ENCODE results near the gene TNFRSF12A.

Gene TNFRSF12A

DNA sequence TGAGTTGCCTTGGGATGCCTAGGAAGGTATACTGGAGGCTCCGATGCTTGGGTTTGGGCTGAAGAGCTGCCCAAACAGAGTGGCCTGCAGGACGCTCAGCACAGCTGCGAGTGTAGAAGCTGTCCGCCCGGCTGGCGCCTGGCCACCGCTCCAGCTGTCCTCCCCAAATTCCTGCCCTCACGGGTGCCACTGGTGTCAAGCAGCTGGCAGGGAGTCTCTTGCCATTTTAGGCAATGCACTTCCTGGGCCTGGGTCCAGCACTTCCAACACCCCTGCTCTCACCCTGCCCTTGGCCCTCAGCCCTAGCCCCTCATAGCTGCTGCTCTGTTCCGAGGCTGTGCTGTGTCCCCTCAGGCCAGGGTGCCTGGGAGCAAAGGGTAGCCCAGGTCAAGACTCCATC lies 34.7 kb upstream of the TNFRSF12A start:
- peaks cover 0 to 28% (median 19%) of the 10 kb centered on the region in 5 donors for H3K4me1 ChIP-seq (ENCODE audit: control insufficient read depth in 5 of 5, insufficient read depth in 5 of 5, low read length in 5 of 5)
- H3K9me3 ChIP-seq (ENCODE audit: control insufficient read depth in 5 of 5, low read length in 5 of 5): no peaks in the 10 kb centered on the region
- no peaks in the 10 kb centered on the region for H3K36me3 ChIP-seq (ENCODE audit: control insufficient read depth in 5 of 5, insufficient read depth in 5 of 5, low read length in 5 of 5)
- no peak overlapping the region for H3K9ac ChIP-seq (ENCODE audit: low read length in 5 of 5)
- H3K27ac ChIP-seq (ENCODE audit: low read depth, low read length): no peak overlapping the region
- peaks cover 0 to 18% (median 4%) of the 10 kb centered on the region in 5 donors for H3K27me3 ChIP-seq (ENCODE audit: control insufficient read depth in 5 of 5, insufficient read depth in 4 of 5, low read length in 5 of 5)
- no peak overlapping the region for H3K4me3 ChIP-seq (ENCODE audit: low read depth in 1 of 5, low read length in 5 of 5)

DNA sequence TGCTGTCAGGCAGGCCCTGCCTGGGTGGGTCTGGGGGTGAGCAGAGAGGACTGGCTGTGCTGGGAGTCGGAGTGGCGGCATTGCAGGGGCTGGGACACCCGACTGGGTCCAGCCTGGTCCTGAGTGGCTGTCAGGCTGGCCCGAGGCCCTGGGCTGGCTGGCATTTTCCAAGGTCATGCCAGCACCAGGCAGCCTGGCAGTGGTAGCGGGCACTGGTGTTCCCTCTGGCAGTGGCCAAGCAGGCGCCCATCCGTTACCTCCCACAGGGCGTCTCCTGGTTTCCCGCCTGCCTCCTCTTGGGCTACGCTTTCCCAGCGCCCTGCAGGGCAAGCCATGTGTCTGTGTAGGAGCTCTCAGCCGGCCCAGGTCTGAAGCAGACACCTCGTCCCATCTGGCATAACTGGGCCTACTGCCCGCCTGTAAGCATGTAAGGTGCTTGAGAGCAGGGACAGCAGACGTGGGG lies 34.2 kb upstream of the TNFRSF12A start:
- H3K27me3 ChIP-seq (ENCODE audit: control insufficient read depth in 5 of 5, insufficient read depth in 4 of 5, low read length in 5 of 5): peaks cover 0 to 18% (median 4%) of the 10 kb centered on the region in 5 donors
- no peak overlapping the region for H3K4me3 ChIP-seq (ENCODE audit: low read depth in 1 of 5, low read length in 5 of 5)

DNA sequence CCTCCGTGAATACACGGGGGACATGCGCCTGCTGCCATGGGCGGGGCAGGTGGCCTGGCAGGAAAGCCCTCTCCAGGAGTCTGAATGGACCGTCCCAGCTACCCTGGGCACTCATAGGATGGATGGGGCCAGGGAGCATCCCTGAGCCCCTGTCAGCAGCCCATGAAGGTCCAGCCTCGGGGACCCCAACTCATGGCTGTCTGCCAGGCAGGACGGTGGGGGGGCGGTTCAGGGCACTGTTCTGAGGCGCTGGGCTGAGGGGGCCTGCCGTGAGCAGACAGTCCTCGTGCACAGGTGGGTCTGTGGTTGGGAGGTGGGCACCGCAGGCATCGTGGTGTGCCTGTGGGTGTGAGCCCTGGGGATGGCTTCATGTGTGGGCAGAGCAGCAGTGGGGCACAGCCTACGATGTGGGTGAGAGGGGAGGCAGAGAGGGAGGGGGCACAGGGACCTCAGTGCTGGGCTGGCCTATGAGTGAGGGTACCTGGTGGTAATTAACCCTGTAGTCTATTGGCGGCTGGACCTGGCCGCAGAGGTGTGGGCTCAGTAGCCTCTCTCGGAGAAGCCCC lies 33.5 kb upstream of the TNFRSF12A start:
- Histone ChIP-seq H3K4me1 (ENCODE audit: control insufficient read depth in 5 of 5, insufficient read depth in 5 of 5, low read length in 5 of 5) (peaks cover 0 to 22% (median 13%) of the 10 kb centered on the region in 5 donors), H3K9ac (ENCODE audit: low read length in 5 of 5) (no peak overlapping the region), H3K27ac (ENCODE audit: low read depth, low read length) (no peak overlapping the region), H3K9me3 (ENCODE audit: control insufficient read depth in 5 of 5, low read length in 5 of 5) (no peaks in the 10 kb centered on the region), H3K27me3 (ENCODE audit: control insufficient read depth in 5 of 5, insufficient read depth in 4 of 5, low read length in 5 of 5) (peaks cover 0 to 18% (median 4%) of the 10 kb centered on the region in 5 donors), H3K4me3 (ENCODE audit: low read depth in 1 of 5, low read length in 5 of 5) (no peak overlapping the region), H3K36me3 (ENCODE audit: control insufficient read depth in 5 of 5, insufficient read depth in 5 of 5, low read length in 5 of 5) (no peaks in the 10 kb centered on the region)

More for the DNA sequence above, 34.2 kb upstream of the TNFRSF12A start:
- Histone ChIP-seq H3K36me3 (ENCODE audit: control insufficient read depth in 5 of 5, insufficient read depth in 5 of 5, low read length in 5 of 5) (no peaks in the 10 kb centered on the region), H3K4me1 (ENCODE audit: control insufficient read depth in 5 of 5, insufficient read depth in 5 of 5, low read length in 5 of 5) (peaks cover 0 to 23% (median 14%) of the 10 kb centered on the region in 5 donors), H3K9me3 (ENCODE audit: control insufficient read depth in 5 of 5, low read length in 5 of 5) (no peaks in the 10 kb centered on the region), H3K27ac (ENCODE audit: low read depth, low read length) (no peak overlapping the region), H3K9ac (ENCODE audit: low read length in 5 of 5) (peak overlapping the region in 1 of 5 donors; percentile 20)

DNA sequence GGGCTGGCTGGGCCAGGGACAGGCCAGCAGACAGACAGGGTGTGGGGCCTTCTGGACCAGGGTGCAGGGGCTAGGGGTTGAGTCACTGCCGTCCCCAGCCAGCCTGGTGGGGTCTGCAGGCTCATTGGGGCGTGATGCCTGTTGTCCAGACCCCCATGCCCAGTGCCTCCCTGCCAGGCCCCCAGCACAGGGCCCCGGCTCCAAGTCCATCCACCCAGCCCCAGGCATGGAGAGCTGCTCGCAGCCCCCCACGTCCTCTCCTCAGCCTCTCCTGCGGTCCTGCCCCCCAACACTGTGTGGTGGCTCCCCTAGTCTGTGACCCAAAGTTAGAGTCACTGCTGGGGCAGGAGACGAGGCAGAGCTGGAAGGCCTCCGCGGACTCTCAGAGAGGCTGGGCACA lies 32.9 kb upstream of the TNFRSF12A start:
- Histone ChIP-seq H3K9me3 (ENCODE audit: control insufficient read depth in 5 of 5, low read length in 5 of 5) (no peaks in the 10 kb centered on the region), H3K4me1 (ENCODE audit: control insufficient read depth in 5 of 5, insufficient read depth in 5 of 5, low read length in 5 of 5) (peaks cover 0 to 28% (median 19%) of the 10 kb centered on the region in 5 donors), H3K4me3 (ENCODE audit: low read depth in 1 of 5, low read length in 5 of 5) (no peak overlapping the region), H3K36me3 (ENCODE audit: control insufficient read depth in 5 of 5, insufficient read depth in 5 of 5, low read length in 5 of 5) (no peaks in the 10 kb centered on the region), H3K9ac (ENCODE audit: low read length in 5 of 5) (no peak overlapping the region), H3K27ac (ENCODE audit: low read depth, low read length) (no peak overlapping the region), H3K27me3 (ENCODE audit: control insufficient read depth in 5 of 5, insufficient read depth in 4 of 5, low read length in 5 of 5) (peaks cover 0 to 18% (median 4%) of the 10 kb centered on the region in 5 donors)

DNA sequence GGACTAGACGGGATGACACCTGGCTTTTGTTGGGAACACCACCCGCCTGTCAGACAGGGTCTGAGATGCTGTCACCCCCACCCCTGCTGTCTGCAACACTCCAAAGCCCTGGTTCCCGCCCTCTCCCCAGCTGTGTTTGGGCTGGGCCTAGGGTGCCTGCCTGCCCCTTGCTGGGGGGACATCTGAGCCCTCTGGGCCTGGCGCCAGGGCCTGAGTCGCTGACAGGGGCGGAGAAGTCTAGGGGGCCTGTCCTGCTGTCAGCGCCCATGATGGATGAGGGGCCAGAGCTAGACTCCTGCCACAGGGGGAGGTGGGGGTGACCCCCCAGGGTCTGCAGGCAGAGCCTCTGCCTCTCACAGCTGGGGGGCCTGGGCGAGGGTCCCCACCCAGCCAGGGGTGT lies 32.3 kb upstream of the TNFRSF12A start:
- Histone ChIP-seq H3K36me3 (ENCODE audit: control insufficient read depth in 5 of 5, insufficient read depth in 5 of 5, low read length in 5 of 5) (no peaks in the 10 kb centered on the region), H3K9ac (ENCODE audit: low read length in 5 of 5) (no peak overlapping the region), H3K4me3 (ENCODE audit: low read depth in 1 of 5, low read length in 5 of 5) (no peak overlapping the region), H3K4me1 (ENCODE audit: control insufficient read depth in 5 of 5, insufficient read depth in 5 of 5, low read length in 5 of 5) (peaks cover 0 to 33% (median 25%) of the 10 kb centered on the region in 5 donors), H3K27ac (ENCODE audit: low read depth, low read length) (no peak overlapping the region), H3K27me3 (ENCODE audit: control insufficient read depth in 5 of 5, insufficient read depth in 4 of 5, low read length in 5 of 5) (peaks cover 0 to 18% (median 4%) of the 10 kb centered on the region in 5 donors), H3K9me3 (ENCODE audit: control insufficient read depth in 5 of 5, low read length in 5 of 5) (no peaks in the 10 kb centered on the region)

DNA sequence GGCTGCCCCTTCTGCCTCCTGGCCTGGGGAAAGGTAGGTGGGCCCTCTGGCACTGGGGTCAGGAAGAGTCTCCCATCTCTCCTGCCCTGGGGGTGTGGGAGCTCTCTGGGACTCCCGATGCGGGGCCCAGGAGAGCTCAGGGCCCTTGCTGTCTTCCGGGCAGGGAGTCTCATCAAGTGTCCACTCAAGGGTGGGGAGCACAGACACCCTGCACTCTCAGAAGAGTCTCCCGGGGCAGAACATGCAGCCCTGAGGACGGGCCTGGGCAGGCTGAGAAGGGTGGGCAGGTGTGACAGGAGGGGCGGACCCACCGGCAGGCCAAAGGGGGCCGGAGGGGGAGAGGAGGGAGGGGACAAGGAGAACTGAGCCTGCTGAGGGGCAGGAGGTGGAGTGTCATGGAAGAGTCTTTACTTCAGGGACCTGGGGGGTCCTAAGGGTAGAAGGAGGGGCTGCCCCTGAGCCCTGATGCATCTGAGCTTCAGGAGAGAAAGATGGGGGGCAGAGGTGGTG lies 31.5 kb upstream of the TNFRSF12A start:
- H3K4me3 ChIP-seq (ENCODE audit: low read depth in 1 of 5, low read length in 5 of 5): no peak overlapping the region
- peaks cover 0 to 18% (median 4%) of the 10 kb centered on the region in 5 donors for H3K27me3 ChIP-seq (ENCODE audit: control insufficient read depth in 5 of 5, insufficient read depth in 4 of 5, low read length in 5 of 5)
- H3K27ac ChIP-seq (ENCODE audit: low read depth, low read length): no peak overlapping the region
- H3K9me3 ChIP-seq (ENCODE audit: control insufficient read depth in 5 of 5, low read length in 5 of 5): no peaks in the 10 kb centered on the region
- H3K4me1 ChIP-seq (ENCODE audit: control insufficient read depth in 5 of 5, insufficient read depth in 5 of 5, low read length in 5 of 5): peaks cover 0 to 32% (median 24%) of the 10 kb centered on the region in 5 donors
- no peaks in the 10 kb centered on the region for H3K36me3 ChIP-seq (ENCODE audit: control insufficient read depth in 5 of 5, insufficient read depth in 5 of 5, low read length in 5 of 5)
- no peak overlapping the region for H3K9ac ChIP-seq (ENCODE audit: low read length in 5 of 5)

DNA sequence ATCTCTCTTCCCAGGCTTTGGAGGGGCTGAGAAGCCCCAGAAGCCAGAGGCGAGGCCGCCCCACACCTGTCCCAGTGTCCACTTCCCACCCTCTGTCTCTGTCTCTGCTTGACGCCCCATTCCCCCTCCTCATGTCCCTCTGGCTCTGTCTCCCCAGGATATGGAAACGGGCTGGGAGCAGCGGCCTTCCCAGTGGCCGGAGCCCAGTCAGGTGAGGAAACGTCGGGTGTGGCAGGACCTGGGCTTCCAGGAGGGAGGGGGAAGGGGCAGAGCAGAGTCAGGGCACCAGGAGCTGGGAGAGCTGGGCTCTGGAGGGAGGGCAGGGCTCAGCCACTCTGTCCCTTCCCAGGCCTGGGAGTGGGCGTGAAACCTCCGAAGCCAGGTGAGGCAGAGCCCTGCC lies 29.3 kb upstream of the TNFRSF12A start:
- Histone ChIP-seq H3K9me3 (ENCODE audit: control insufficient read depth in 5 of 5, low read length in 5 of 5) (no peaks in the 10 kb centered on the region), H3K27me3 (ENCODE audit: control insufficient read depth in 5 of 5, insufficient read depth in 4 of 5, low read length in 5 of 5) (peaks cover 0 to 18% (median 4%) of the 10 kb centered on the region in 5 donors), H3K4me1 (ENCODE audit: control insufficient read depth in 5 of 5, insufficient read depth in 5 of 5, low read length in 5 of 5) (peaks cover 0 to 19% (median 16%) of the 10 kb centered on the region in 5 donors), H3K27ac (ENCODE audit: low read depth, low read length) (no peak overlapping the region), H3K9ac (ENCODE audit: low read length in 5 of 5) (no peak overlapping the region), H3K36me3 (ENCODE audit: control insufficient read depth in 5 of 5, insufficient read depth in 5 of 5, low read length in 5 of 5) (no peaks in the 10 kb centered on the region), H3K4me3 (ENCODE audit: low read depth in 1 of 5, low read length in 5 of 5) (no peak overlapping the region)

DNA sequence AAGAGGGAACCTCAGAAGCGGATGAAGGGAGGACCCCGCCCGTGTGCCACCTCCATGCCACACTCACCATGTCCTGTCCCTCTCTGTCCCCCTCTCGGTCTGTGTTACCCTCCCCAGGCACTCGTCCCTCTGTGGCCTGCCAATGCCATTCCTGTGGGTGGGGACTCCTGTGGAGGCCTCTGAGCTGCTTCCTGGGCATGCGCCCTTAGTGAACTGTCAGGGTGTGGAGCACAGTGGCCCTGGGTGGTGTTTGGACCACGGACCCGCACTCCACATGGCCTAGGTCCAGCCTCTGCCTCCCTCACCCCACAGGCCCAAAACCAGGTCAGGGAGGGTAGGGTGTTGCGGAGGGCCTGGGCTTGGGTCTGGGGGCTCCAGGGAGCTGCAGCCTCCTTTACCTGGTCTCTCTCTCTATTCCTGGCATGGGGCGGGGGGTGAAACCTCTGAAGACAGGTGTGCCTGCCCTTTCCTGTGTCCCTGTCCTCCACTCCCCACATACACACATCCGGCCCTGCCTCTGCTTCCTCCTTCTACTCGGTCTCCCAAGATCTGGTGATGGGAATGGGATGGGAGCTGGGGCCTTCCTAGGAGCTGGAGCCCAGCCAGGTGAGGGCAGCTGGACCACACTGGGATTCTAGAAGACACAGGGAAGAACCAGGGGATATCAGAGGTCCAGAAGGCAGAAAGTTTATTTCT lies 28.5 kb upstream of the TNFRSF12A start:
- Histone ChIP-seq H3K27ac (ENCODE audit: low read depth, low read length) (no peak overlapping the region), H3K4me1 (ENCODE audit: control insufficient read depth in 5 of 5, insufficient read depth in 5 of 5, low read length in 5 of 5) (peaks cover 0 to 16% (median 15%) of the 10 kb centered on the region in 5 donors), H3K9me3 (ENCODE audit: control insufficient read depth in 5 of 5, low read length in 5 of 5) (no peaks in the 10 kb centered on the region), H3K4me3 (ENCODE audit: low read depth in 1 of 5, low read length in 5 of 5) (no peak overlapping the region), H3K27me3 (ENCODE audit: control insufficient read depth in 5 of 5, insufficient read depth in 4 of 5, low read length in 5 of 5) (peaks cover 0 to 20% (median 4%) of the 10 kb centered on the region in 5 donors), H3K9ac (ENCODE audit: low read length in 5 of 5) (no peak overlapping the region), H3K36me3 (ENCODE audit: control insufficient read depth in 5 of 5, insufficient read depth in 5 of 5, low read length in 5 of 5) (no peaks in the 10 kb centered on the region)

GRCh38 chr16:2992383-2993081 lies 27.6 kb upstream of the TNFRSF12A start:
- Histone ChIP-seq H3K9ac (ENCODE audit: low read length in 5 of 5) (no peak overlapping the region), H3K4me3 (ENCODE audit: low read depth in 1 of 5, low read length in 5 of 5) (no peak overlapping the region), H3K36me3 (ENCODE audit: control insufficient read depth in 5 of 5, insufficient read depth in 5 of 5, low read length in 5 of 5) (no peaks in the 10 kb centered on the region), H3K4me1 (ENCODE audit: control insufficient read depth in 5 of 5, insufficient read depth in 5 of 5, low read length in 5 of 5) (peaks cover 0 to 16% (median 15%) of the 10 kb centered on the region in 5 donors), H3K27ac (ENCODE audit: low read depth, low read length) (no peak overlapping the region), H3K9me3 (ENCODE audit: control insufficient read depth in 5 of 5, low read length in 5 of 5) (no peaks in the 10 kb centered on the region), H3K27me3 (ENCODE audit: control insufficient read depth in 5 of 5, insufficient read depth in 4 of 5, low read length in 5 of 5) (peaks cover 0 to 18% (median 3%) of the 10 kb centered on the region in 5 donors)

Data from subcutaneous abdominal adipose tissue (tissue), 5 donors.